Neural crest cell (in vitro differentiated cells): Measurements from ENCODE around the gene SRRM3. TPM values are rescaled to one million over a fixed set of nuclear protein-coding genes. Genes with fewer than 3 reads are reported as not detected.
"Not testable (repeated sequence)": the region's sequence is repeated elsewhere in the genome, so short reads cannot be mapped to it uniquely, and the experiment has no call there.

ENCODE experiments used
- DNase-seq: peaks from one replicate; pipeline ENCODE4 v3.0.0; 2021; ENCODE audit warnings: low read depth, mixed read lengths, low spot score
- H3K27ac Mint-ChIP-seq: one replicate; pipeline ENCODE4 v1.8.0; 2021; ENCODE audit warnings: mild to moderate bottlenecking, mixed read lengths; ENCODE audit not compliant: unreplicated experiment
- H3K27me3 Mint-ChIP-seq: 2 replicates; pipeline ENCODE4 v1.8.0; 2021; ENCODE audit warnings: low read depth, mild to moderate bottlenecking, mixed read lengths
- H3K36me3 Mint-ChIP-seq: 2 replicates; pipeline ENCODE4 v1.8.0; 2021; ENCODE audit warnings: low read depth, mild to moderate bottlenecking, mixed read lengths
- H3K4me1 Mint-ChIP-seq: 2 replicates; pipeline ENCODE4 v1.8.0; 2021; ENCODE audit warnings: mixed read lengths
- H3K4me3 Mint-ChIP-seq: one replicate; pipeline ENCODE4 v1.8.0; 2021; ENCODE audit warnings: mild to moderate bottlenecking, mixed read lengths
- H3K9me3 Mint-ChIP-seq: 2 replicates; pipeline ENCODE4 v1.8.0; 2021; ENCODE audit warnings: mixed read lengths
- CTCF ChIP-seq: fragments of 200-600 bp; sonication (generic); conservative IDR thresholded peaks from 2 replicates; pipeline ENCODE4 v1.5.0; 2021; ENCODE audit warnings: antibody characterized with exemption, mild to moderate bottlenecking
- total RNA-seq: library from RNA; stranded (reverse); gene quantifications from 2 replicates; pipeline ENCODE4 v1.2.1, GENCODE V29; 2021

The SRRM3 gene
- total RNA-seq, 1 donor from 2014 or later, result 4.9 TPM

- TF ChIP-seq CTCF, result no peak
- Mint-ChIP-seq H3K27me3 (peaks cover 50% of the 10 kb centered on the region), H3K36me3 (no peaks in the 10 kb centered on the region), H3K9me3 (no peaks in the 10 kb centered on the region), H3K4me3 (no peak overlapping the region), H3K4me1 (peaks cover 35% of the 10 kb centered on the region), H3K27ac (no peak overlapping the region)
- no peak for DNase-seq
These were observed 34.5 kb downstream of the SRRM3 start for GRCh38 chr7:76236224-76236623.

- Mint-ChIP-seq H3K9me3 (no peaks in the 10 kb centered on the region), H3K27me3 (peaks cover 29% of the 10 kb centered on the region), H3K36me3 (no peaks in the 10 kb centered on the region), H3K27ac (no peak overlapping the region), H3K4me1 (peaks cover 19% of the 10 kb centered on the region), H3K4me3 (no peak overlapping the region)
- TF ChIP-seq CTCF, result no peak
- no peak for DNase-seq
These were observed 36.6 kb downstream of the SRRM3 start for GRCh38 chr7:76238326-76238725.

GRCh38 chr7:76241141-76241540 is 39.4 kb downstream of the SRRM3 start:
- H3K27ac Mint-ChIP-seq, result no peak overlapping the region
- no peak for TF ChIP-seq CTCF
- H3K4me3 Mint-ChIP-seq, result no peak overlapping the region
- no peaks in the 10 kb centered on the region for H3K9me3 Mint-ChIP-seq
- peaks cover 27% of the 10 kb centered on the region for H3K27me3 Mint-ChIP-seq
- DNase-seq, result no peak
- H3K36me3 Mint-ChIP-seq, result no peaks in the 10 kb centered on the region
- H3K4me1 Mint-ChIP-seq, result no peaks in the 10 kb centered on the region

- H3K36me3 Mint-ChIP-seq, DNase-seq, H3K27ac Mint-ChIP-seq, H3K4me3 Mint-ChIP-seq, H3K4me1 Mint-ChIP-seq, H3K9me3 Mint-ChIP-seq: not testable (repeated sequence)
- peaks cover 18% of the 10 kb centered on the region for H3K27me3 Mint-ChIP-seq
These were observed 40.9 kb downstream of the SRRM3 start for GRCh38 chr7:76242517-76243063.

GRCh38 chr7:76244781-76245391 is 43.2 kb downstream of the SRRM3 start:
- no peak for DNase-seq
- Mint-ChIP-seq H3K4me1 (no peaks in the 10 kb centered on the region), H3K9me3 (no peaks in the 10 kb centered on the region), H3K27me3 (peaks cover 6% of the 10 kb centered on the region), H3K36me3 (no peaks in the 10 kb centered on the region), H3K27ac (no peak overlapping the region), H3K4me3 (no peak overlapping the region)
- no peak for TF ChIP-seq CTCF

GRCh38 chr7:76246804-76247389 is 45.2 kb downstream of the SRRM3 start:
- H3K4me3 Mint-ChIP-seq, result no peak overlapping the region
- TF ChIP-seq CTCF, result no peak

More at GRCh38 chr7:76246804-76247389, 45.2 kb downstream of the SRRM3 start:
- Mint-ChIP-seq H3K4me1 (peaks cover 8% of the 10 kb centered on the region), H3K27ac (no peak overlapping the region), H3K36me3 (no peaks in the 10 kb centered on the region), H3K9me3 (no peaks in the 10 kb centered on the region), H3K27me3 (peaks cover 6% of the 10 kb centered on the region)
- DNase-seq, result no peak
